COLO668 (cell line): ENCODE measurements around the gene TOP3B.
"Not testable (repeated sequence)": the region's sequence is repeated elsewhere in the genome, so short reads cannot be mapped to it uniquely, and the experiment has no call there.

ENCODE experiments used
- DNase-seq: peaks from one replicate; lab custom pipeline; 2025; ENCODE audit not compliant: unreplicated experiment; lab: John Stamatoyannopoulos, UW

Gene TOP3B

DNA sequence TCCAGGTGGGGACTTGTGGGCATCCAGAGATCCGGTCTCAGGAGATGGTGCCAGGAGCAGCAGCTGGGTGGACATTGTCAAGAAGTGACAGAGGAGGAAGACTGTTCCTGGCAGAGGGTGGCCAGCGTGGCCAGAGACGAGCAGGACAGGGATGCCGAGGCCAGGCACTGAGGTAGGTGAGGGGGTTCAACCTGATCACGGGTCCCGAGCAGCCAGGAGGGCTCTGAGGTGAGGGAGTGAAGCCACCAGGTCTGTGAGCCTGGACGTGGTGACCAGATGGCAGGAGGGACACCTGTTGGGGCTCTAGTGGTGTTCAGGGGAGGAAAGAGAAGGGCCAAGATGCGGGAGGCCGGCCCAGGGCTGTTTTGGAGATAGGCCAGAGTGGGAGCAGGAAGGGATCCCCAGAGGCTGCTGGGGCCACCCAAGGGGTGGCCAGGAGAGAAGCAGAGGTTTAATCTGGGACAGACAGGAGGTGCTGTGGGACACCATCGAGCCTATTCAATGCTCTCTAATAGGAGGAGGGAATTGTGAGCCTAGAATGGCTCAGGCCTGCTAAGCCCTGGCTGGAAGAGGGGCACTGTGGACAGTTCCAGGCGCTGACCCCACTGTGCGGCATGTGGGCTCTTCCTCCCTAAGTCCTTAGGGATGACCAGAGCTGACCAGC is 36.2 kb downstream of the TOP3B start:
- no peak for DNase-seq

DNA sequence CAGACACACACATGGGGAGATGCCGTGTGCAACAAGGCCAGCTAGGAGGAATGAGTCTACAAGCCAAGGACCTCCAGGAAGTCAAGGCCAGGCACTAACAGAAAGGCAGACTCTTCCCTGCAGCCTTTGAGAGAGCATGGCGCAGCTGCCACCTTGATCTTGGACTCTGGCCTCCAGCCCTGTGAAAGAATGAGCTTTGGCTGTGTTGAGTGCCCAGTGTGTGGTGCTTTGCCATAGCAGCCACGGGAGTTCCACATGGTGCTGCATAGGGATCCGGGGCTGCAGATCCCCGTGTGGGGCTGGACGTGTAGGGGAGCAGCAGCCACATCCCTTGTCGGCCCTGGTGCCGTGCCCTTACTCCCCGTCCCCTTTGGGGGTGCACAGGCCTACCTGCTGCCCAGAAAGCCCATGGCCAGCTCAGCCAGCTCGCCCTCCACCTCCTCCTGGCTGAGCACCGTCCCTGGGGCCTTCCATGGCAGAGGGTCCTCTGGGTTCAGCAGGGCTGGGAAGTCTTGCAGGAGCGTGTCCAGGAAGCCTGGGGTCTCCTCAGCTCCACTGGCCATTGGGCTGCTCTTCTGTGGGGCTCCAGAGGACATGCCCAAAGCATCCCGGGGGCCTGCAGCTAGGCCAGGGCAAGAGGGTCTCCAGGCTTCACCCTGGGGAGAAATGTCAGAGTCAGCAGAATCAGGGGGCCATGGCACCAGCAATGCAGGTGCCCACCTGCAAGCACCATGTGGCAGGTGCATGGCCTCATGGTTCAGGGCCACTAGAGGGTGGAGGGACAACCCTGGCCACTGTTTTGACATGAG is 36.9 kb downstream of the TOP3B start:
- DNase-seq, result no peak

DNA sequence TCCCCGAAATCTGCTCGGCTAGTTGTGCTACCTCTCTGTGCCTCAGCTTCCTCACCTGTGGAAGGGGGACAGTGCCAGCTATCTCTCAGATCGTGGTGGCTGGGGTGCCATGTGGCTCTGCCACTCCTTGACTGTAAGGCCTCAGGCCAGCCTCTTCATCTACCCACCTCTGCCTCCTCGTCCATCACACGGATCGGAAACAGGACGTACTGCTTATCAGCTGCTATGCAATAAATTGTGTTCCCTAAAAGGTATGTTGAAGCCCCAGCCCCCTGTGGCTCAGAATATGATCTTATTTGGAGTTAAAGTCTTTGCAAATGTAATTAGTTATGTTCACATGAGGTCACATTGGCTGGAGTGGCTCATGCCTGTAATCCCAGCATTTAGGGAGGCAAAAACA is 37.7 kb downstream of the TOP3B start:
- no peak for DNase-seq

DNA sequence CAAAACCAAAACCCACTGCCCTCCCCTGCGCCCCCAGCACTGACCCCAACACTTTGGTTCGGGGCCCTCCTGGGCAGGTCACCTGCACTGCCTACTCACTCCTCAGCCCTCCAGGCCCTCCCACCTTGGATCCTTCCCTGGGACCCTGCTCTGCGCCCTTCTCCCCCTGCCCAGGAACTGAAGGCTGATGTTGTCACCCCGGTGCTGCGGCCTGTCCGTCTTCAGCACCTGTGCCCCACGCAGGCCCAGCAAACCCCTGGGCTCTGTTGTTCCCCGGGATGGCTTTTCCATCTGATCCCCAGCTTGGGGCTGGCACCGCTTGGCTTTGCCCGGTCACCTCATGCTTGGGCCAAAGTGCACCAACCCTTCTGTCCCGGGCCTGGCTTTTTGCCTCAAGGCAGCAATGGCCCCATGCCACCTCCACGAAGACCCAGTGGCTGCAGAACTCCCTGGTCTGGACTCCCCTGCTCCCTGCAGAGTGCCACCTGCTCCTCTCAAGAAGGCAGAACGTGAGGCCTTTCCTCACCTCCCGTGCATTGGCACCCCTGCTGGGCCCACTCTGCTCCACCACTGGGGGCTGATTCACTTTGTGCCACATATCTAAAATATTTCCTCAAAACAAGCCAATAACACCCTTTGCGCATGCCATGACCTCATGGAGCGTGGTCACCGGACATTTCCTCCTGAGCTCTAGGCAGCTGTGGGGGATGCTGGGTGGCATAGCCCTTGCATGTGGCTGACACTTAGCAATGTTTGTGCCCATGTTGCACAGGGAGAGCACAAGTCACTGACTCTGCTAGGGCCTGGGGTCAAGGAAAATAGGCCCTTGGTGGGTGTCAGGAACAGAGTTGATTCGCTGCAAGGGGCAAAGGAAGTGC is 38.8 kb downstream of the TOP3B start:
- no peak for DNase-seq

- DNase-seq, result no peak
Observed at GRCh38 chr22:21942407-21943343, 39.9 kb downstream of the TOP3B start.

DNA sequence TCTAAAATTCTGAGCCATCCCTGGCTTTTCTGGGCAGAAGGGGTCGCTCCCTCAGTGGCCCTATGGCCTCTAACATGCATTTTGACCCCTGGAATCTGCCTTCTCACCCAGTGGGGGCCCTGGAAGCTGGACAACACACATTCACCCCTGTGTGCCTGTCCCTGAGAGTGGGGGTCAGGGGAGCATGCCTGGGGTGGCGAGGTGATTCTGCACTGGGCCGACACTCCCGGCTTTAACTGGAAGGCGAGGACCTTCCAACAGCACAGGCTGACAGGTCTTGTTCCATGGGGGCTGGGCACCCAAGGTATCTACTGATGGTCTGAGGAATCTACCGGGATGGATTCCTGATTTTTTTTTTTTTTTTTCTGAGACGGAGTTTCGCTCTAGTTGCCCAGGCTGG is 40.7 kb downstream of the TOP3B start:
- no peak for DNase-seq

DNA sequence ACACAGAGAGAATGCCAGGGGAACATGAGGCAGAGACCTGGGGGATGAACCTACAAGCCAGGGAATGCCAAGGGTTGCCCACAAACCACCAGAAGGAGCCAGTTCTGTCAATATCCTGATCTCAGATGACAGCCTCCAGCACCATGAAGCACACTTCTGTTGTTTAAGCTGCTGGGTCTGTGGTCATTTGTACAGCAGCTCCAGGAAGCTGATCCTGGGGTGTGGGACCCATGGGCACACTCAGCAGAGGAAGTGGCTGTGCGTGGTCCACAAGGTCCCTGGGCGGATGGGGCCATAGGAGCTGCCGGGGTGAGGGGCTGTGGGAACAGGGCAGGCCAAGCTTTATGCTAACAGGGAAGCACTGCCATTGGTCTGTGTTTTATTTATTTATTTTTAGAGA is 42.1 kb downstream of the TOP3B start:
- DNase-seq, result no peak

DNA sequence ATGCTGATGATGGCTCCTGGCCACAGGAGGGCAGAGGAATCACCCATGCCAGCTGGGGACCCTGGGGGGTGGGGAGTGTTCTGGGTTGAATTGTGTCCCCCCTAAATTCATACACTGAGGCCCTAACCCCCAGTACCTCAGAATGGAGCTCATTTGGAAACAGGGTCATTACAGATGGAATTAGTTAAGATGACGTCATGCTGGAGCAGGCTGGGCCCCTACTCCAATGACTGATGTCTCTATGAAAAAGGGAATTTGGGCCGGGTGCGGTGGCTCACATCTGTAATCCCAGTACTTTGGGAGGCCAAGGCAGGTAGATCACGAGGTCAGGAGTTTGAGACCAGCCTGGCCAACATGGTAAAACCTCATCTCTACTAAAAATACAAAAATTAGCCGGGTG is 42.7 kb downstream of the TOP3B start:
- not testable (repeated sequence) for DNase-seq

DNA sequence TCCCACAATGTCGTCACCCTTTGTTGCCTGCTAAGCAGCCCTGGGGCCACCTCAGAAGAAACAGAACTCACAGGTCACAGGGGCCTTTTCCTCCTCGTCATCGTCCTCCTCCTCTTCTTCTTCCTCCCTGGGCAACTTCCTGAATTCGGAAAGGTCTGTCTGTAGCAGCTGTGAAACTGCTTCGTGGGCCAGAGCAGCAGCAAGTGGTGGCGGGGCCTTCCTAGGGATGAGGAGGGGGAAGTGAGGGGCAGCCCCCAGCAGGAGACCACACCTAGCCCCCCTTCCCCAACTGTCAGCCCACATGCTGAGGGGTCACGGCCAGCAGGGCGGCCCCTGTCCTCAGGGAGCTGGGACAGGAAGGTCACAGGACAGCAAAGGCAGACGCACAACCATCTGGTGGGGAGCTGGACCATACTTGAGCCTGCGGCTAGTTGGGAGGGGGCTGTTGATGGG is 43.1 kb downstream of the TOP3B start:
- DNase-seq, result no peak

- DNase-seq, result no peak
Observed at GRCh38 chr22:21938906-21939305, 43.7 kb downstream of the TOP3B start.

GRCh38 chr22:21938071-21938822 is 44.3 kb downstream of the TOP3B start:
- DNase-seq, result peak; percentile 94

GRCh38 chr22:21937821-21938070 is 44.8 kb downstream of the TOP3B start:
- DNase-seq, result no peak

GRCh38 chr22:21937041-21937820 is 45.4 kb downstream of the TOP3B start:
- no peak for DNase-seq

- no peak for DNase-seq
Observed at GRCh38 chr22:21936151-21936775, 46.3 kb downstream of the TOP3B start.

- DNase-seq, result no peak
Observed at GRCh38 chr22:21933910-21934309, 48.7 kb downstream of the TOP3B start.

- DNase-seq, result no peak
Observed at GRCh38 chr22:21933413-21933812, 49.2 kb downstream of the TOP3B start.

DNA sequence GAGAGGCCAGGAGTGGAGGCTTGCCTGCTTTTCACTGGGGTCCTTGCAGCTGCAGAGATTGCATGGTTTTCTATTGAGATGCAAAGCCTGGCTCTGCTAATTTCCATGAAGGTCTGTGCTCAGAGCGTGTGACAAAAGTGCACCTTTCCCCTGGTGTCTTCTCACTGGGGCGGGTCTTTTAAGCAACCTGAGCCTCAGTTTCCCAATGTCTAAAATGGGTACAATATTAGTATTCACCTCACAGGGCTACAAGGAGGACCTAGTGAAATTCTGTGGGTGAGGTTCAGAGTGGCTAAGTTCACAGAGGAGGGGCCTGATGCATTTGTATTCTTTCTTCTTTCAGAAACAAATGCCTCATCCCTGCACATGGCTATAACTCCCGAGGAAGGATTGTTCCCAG is 50.2 kb downstream of the TOP3B start:
- DNase-seq, result no peak

DNA sequence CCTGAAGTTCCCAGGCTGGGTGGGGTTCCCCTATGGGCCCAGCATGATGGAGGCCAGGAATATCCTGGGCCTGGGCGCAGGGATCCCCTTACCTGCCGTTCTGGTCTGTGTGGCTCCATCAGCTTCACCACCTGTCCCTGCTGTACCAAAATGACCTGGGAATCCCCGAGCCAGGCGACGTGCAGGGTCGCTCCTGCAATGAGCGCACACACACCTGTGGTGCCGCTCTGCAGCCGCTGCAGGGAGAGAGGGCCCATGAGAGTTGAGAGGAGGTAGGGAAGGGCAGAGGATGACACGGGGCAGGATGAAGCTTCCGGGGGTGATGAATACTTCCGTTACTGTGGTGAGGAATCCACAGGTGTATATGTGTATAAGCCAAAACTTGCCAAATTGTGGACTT is 51.5 kb downstream of the TOP3B start:
- no peak for DNase-seq

GRCh38 chr22:21929253-21929652 is 53.3 kb downstream of the TOP3B start:
- DNase-seq, result no peak
